Fibroblast of villous mesenchyme (primary cell): ENCODE data around the gene LATS2. TPM values are rescaled to one million over a fixed set of nuclear protein-coding genes. Genes with fewer than 3 reads are reported as not detected.

Experiments
- DNase-seq: peaks from one replicate; pipeline ENCODE4 v3.0.0-alpha.2; 2010; ENCODE audit warnings: low read depth
- H3K4me3 ChIP-seq: 2 replicates; pipeline ENCODE4 v1.5.1; 2011; ENCODE audit warnings: low read depth, mild to moderate bottlenecking, low read length
- CTCF ChIP-seq: IDR thresholded peaks from 2 replicates; pipeline ENCODE4 v1.5.1; 2012; ENCODE audit warnings: low read depth, mild to moderate bottlenecking, low read length; ENCODE audit not compliant: insufficient read depth
- total RNA-seq: library from RNA; depleted of rRNA; stranded (reverse); fragments of >200 nt; gene quantifications from 2 replicates; pipeline ENCODE4 v1.2.3, GENCODE V29; 2012

LATS2 gene
- total RNA-seq, 1 donor = 32.0 TPM

- no peak for TF ChIP-seq CTCF
- DNase-seq = peak; percentile 33
- peak overlapping the region; percentile 53 for H3K4me3 ChIP-seq
These were observed 14.2 kb upstream of the LATS2 start for GRCh38 chr13:21075379-21076249.

GRCh38 chr13:21075011-21075378 lies 13.6 kb upstream of the LATS2 start:
- DNase-seq = no peak
- TF ChIP-seq CTCF = no peak
- no peak overlapping the region for H3K4me3 ChIP-seq

- no peak overlapping the region for H3K4me3 ChIP-seq
- no peak for DNase-seq
These were observed 13.2 kb upstream of the LATS2 start for GRCh38 chr13:21074546-21074945.

GRCh38 chr13:21071924-21072323 lies 10.5 kb upstream of the LATS2 start:
- no peak for DNase-seq
- H3K4me3 ChIP-seq = no peak overlapping the region

More at GRCh38 chr13:21074546-21074945, 13.2 kb upstream of the LATS2 start:
- TF ChIP-seq CTCF = no peak

GRCh38 chr13:21071015-21071414 lies 9.6 kb upstream of the LATS2 start:
- no peak overlapping the region for H3K4me3 ChIP-seq
- no peak for DNase-seq
- TF ChIP-seq CTCF = no peak

More at GRCh38 chr13:21071924-21072323, 10.5 kb upstream of the LATS2 start:
- no peak for TF ChIP-seq CTCF

- DNase-seq = peak; percentile 99
- no peak overlapping the region for H3K4me3 ChIP-seq
- TF ChIP-seq CTCF = no peak
These were observed 8.2 kb upstream of the LATS2 start for GRCh38 chr13:21069561-21070004.
